ENCODE data around the gene TSPAN3. TPM values are rescaled to one million over a fixed set of nuclear protein-coding genes. Genes with fewer than 3 reads are reported as not detected.
A peak's percentile ranks its signal among the peaks of the same experiment; 100 is the strongest.

The TSPAN3 gene
- total RNA-seq, 4 donors from 2014 or later: 218 to 1,125 (median 697) TPM

GRCh38 chr15:77074350-77074749 is 3.4 kb upstream of the TSPAN3 start:
- ATAC-seq (ENCODE audit: low FRiP score) (no peak), DNase-seq (ENCODE audit: low spot score) (no peak)
- TF ChIP-seq, protein P1, sequence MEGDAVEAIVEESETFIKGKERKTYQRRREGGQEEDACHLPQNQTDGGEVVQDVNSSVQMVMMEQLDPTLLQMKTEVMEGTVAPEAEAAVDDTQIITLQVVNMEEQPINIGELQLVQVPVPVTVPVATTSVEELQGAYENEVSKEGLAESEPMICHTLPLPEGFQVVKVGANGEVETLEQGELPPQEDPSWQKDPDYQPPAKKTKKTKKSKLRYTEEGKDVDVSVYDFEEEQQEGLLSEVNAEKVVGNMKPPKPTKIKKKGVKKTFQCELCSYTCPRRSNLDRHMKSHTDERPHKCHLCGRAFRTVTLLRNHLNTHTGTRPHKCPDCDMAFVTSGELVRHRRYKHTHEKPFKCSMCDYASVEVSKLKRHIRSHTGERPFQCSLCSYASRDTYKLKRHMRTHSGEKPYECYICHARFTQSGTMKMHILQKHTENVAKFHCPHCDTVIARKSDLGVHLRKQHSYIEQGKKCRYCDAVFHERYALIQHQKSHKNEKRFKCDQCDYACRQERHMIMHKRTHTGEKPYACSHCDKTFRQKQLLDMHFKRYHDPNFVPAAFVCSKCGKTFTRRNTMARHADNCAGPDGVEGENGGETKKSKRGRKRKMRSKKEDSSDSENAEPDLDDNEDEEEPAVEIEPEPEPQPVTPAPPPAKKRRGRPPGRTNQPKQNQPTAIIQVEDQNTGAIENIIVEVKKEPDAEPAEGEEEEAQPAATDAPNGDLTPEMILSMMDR (IDR thresholded peaks at IDR 0.05): no peak

DNA sequence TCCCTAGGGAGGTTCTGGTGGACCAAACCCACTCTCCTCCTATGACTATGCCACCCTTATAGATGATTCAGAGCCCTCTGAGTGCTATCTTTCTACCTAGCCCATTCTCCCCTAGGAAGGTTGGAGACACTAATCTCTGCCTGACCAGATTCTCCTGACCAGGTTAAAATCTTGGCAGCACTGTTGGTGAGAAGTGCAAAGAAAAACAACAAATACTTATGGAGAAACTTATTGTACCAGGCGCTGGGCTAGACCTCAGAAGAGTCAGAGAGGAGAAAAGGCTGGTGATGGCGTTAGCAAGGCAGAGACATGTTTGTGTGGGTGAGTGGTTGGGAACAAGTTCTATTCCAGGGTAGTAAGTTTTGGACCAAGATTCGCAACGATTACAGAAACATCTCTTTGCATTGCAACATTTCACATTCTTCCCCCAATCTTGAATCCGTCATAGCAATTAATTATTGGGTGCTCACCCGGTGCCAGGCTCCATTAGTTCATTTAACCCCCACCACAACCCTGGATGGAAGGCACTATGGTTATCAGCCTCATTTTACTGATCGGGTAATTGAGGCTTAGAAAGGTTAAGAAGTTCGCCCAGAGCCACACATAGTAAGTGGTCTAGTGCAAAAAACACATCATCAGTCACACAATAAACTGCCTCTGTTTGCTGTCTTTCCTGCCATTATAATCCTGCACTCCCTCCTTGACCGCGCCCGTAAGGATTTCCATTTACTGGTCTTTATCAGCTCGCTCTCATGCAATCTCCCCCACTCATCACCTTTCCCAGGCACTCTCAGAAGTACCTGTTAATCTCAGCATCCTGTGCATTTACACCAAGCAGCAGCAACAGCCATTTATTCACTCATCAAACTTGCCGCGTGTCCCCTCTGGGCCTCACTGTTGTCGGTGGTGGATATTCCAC is 655 bp upstream of the TSPAN3 start:
- DNase-seq (ENCODE audit: low spot score): no peak
- ATAC-seq (ENCODE audit: low FRiP score): peak; percentile 44
- TF ChIP-seq, protein P1 (IDR thresholded peaks at IDR 0.05): no peak

- TF ChIP-seq, protein P1 (IDR thresholded peaks at IDR 0.05): no peak
- DNase-seq (ENCODE audit: low spot score): no peak
- no peak for ATAC-seq (ENCODE audit: low FRiP score)
Observed at GRCh38 chr15:77070180-77070494, 772 bp downstream of the TSPAN3 start.

- DNase-seq (ENCODE audit: low spot score) (no peak), ATAC-seq (ENCODE audit: low FRiP score) (no peak)
- TF ChIP-seq, protein P1 (IDR thresholded peaks at IDR 0.05): no peak
Observed at GRCh38 chr15:77069521-77070121, 1.3 kb downstream of the TSPAN3 start.

DNA sequence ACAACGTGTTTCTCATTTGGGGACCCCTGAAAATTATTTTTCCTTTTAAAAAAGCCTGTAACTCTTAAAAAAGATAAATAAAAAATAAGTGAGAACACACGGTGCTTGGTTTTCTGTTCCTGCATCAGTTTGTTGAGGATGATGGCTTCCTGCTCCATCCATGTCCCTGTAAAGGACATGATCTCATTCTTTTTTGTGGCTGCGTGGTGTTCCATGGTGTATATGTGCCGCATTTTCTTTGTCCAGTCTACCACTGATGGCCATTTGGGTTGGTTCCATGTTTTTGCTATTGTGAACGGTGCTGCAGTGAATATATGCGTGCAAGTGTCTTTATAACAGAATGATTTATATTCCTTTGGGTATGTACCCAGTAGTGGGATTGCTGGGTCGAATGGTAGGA is 2.3 kb downstream of the TSPAN3 start:
- no peak for ATAC-seq (ENCODE audit: low FRiP score)
- DNase-seq (ENCODE audit: low spot score): no peak
- TF ChIP-seq, protein P1 (IDR thresholded peaks at IDR 0.05): no peak

- ATAC-seq (ENCODE audit: low FRiP score) (no peak), DNase-seq (ENCODE audit: low spot score) (no peak)
- TF ChIP-seq, protein P1 (IDR thresholded peaks at IDR 0.05): no peak
Observed at GRCh38 chr15:77067691-77068367, 3.1 kb downstream of the TSPAN3 start.

All from omental fat pad (tissue), 4 donors.